ENCODE measurements around the gene PPP2R5E. TPM values are rescaled to one million over a fixed set of nuclear protein-coding genes. Genes with fewer than 3 reads are reported as not detected.

PPP2R5E gene
- total and polyA plus RNA-seq, 2 of the 8 experiments (the other 6 are each of a cell fraction or from before 2014, with no cell fraction given) = 6.8 to 64.6 TPM

- TF ChIP-seq TAF7 (optimal IDR thresholded peaks at IDR 0.05; ENCODE audit: borderline replicate concordance, low read depth, low read length) = no peak
Measured at GRCh38 chr14:63405715-63406114, 137.5 kb downstream of the PPP2R5E start (continued).

Measured in H1 (cell line).